ENCODE data around the gene TBC1D22A. TPM values are rescaled to one million over a fixed set of nuclear protein-coding genes. Genes with fewer than 3 reads are reported as not detected.

The TBC1D22A gene
- total RNA-seq, 6 experiments from 2014 or later = 20.4 to 24.1 (median 22.2) TPM

DNA sequence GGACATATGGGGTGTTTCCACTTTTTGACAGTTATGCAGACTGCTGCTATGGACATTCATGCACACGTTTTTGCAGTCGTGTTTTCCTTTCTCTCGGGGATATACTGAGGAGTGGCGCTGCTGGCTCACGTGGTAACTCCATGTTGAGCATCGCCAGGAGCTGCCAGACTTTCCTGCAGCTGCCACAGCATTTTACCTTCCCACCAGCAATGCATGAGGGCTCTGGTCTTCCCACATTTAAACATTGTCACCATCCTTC, 95.4 kb downstream of the TBC1D22A start:
- H3K4me3 Mint-ChIP-seq = no peak overlapping the region
- no peaks in the 10 kb centered on the region; the same call in 1 of the 2 replicates for H3K36me3 Mint-ChIP-seq (ENCODE audit: low read depth)
- no peak overlapping the region for H3K27ac Mint-ChIP-seq

DNA sequence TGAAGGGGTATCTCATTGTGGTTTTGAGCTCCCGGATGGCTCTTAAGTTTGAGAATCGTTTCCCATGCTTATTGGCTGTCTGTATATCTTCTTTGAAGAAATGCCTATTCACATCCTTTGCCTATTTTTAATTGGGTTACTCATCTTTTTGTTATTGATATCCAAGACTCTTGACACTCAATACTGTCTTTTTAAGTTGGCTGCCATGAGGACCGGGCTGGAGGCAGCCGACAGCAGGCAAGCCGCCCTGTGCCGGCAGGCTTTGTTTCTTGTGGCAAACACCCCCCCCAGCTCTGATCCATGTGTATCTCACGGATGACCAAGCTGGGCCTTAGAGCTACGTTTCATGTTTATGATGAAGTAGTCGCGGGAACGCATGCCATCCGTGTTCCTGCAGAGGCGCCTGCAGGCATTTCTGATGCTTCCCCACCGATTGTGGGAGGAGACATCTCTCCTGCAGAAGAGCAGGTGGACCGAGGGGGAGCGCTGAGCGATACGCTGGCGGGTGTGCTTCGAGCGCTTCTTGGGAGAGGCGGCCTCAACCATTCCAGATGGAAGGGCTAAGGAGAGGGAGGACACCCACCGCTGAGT, 95.8 kb downstream of the TBC1D22A start:
- peaks cover 9% of the 10 kb centered on the region; the same call in 1 of the 2 replicates for H3K4me1 Mint-ChIP-seq (ENCODE audit: low read depth)
- TF ChIP-seq, protein P1, sequence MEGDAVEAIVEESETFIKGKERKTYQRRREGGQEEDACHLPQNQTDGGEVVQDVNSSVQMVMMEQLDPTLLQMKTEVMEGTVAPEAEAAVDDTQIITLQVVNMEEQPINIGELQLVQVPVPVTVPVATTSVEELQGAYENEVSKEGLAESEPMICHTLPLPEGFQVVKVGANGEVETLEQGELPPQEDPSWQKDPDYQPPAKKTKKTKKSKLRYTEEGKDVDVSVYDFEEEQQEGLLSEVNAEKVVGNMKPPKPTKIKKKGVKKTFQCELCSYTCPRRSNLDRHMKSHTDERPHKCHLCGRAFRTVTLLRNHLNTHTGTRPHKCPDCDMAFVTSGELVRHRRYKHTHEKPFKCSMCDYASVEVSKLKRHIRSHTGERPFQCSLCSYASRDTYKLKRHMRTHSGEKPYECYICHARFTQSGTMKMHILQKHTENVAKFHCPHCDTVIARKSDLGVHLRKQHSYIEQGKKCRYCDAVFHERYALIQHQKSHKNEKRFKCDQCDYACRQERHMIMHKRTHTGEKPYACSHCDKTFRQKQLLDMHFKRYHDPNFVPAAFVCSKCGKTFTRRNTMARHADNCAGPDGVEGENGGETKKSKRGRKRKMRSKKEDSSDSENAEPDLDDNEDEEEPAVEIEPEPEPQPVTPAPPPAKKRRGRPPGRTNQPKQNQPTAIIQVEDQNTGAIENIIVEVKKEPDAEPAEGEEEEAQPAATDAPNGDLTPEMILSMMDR (IDR thresholded peaks at IDR 0.05) = no peak
- DNase-seq = no peak
- no peaks in the 10 kb centered on the region for H3K27me3 Mint-ChIP-seq (ENCODE audit: insufficient read depth)
- peaks cover 6% of the 10 kb centered on the region; the same call in 1 of the 2 replicates for H3K9me3 Mint-ChIP-seq
- H3K36me3 Mint-ChIP-seq (ENCODE audit: low read depth) = no peaks in the 10 kb centered on the region; the same call in 1 of the 2 replicates
- H3K4me3 Mint-ChIP-seq = no peak overlapping the region
- H3K27ac Mint-ChIP-seq = no peak overlapping the region

More for the DNA sequence above, 95.4 kb downstream of the TBC1D22A start:
- Mint-ChIP-seq H3K9me3 (peaks cover 6% of the 10 kb centered on the region; the same call in 1 of the 2 replicates), H3K27me3 (ENCODE audit: insufficient read depth) (no peaks in the 10 kb centered on the region), H3K4me1 (ENCODE audit: low read depth) (peaks cover 9% of the 10 kb centered on the region; the same call in 1 of the 2 replicates)
- DNase-seq = no peak
- TF ChIP-seq, protein P1 (IDR thresholded peaks at IDR 0.05) = no peak

- no peak overlapping the region for H3K27ac Mint-ChIP-seq
- no peak for DNase-seq
- H3K4me1 Mint-ChIP-seq (ENCODE audit: low read depth) = peaks cover 5% of the 10 kb centered on the region
- no peaks in the 10 kb centered on the region; the same call in 1 of the 2 replicates for H3K36me3 Mint-ChIP-seq (ENCODE audit: low read depth)
- H3K4me3 Mint-ChIP-seq = no peak overlapping the region
- H3K9me3 Mint-ChIP-seq = peaks cover 6% of the 10 kb centered on the region; the same call in 1 of the 2 replicates
- H3K27me3 Mint-ChIP-seq (ENCODE audit: insufficient read depth) = no peaks in the 10 kb centered on the region
- TF ChIP-seq, protein P1 (IDR thresholded peaks at IDR 0.05) = no peak
These were observed 98.1 kb downstream of the TBC1D22A start for GRCh38 chr22:46860562-46860961.

- H3K36me3 Mint-ChIP-seq (ENCODE audit: low read depth) = no peaks in the 10 kb centered on the region; the same call in 1 of the 2 replicates
- H3K27ac Mint-ChIP-seq = no peak overlapping the region
- peaks cover 6% of the 10 kb centered on the region; the same call in 1 of the 2 replicates for H3K9me3 Mint-ChIP-seq
- H3K4me3 Mint-ChIP-seq = no peak overlapping the region
- no peaks in the 10 kb centered on the region for H3K27me3 Mint-ChIP-seq (ENCODE audit: insufficient read depth)
- peaks cover 17% of the 10 kb centered on the region for H3K4me1 Mint-ChIP-seq (ENCODE audit: low read depth)
- no peak for DNase-seq
- TF ChIP-seq, protein P1 (IDR thresholded peaks at IDR 0.05) = no peak
These were observed 99.3 kb downstream of the TBC1D22A start for GRCh38 chr22:46861468-46862367.

- H3K36me3 Mint-ChIP-seq (ENCODE audit: low read depth) = peaks cover 7% of the 10 kb centered on the region
- peaks cover 26% of the 10 kb centered on the region for H3K4me1 Mint-ChIP-seq (ENCODE audit: low read depth)
- no peaks in the 10 kb centered on the region for H3K27me3 Mint-ChIP-seq (ENCODE audit: insufficient read depth)
- no peak for DNase-seq
- H3K4me3 Mint-ChIP-seq = no peak overlapping the region
- TF ChIP-seq, protein P1 (IDR thresholded peaks at IDR 0.05) = no peak
- H3K27ac Mint-ChIP-seq = no peak overlapping the region
- peaks cover 6% of the 10 kb centered on the region; the same call in 1 of the 2 replicates for H3K9me3 Mint-ChIP-seq
These were observed 100.2 kb downstream of the TBC1D22A start for GRCh38 chr22:46862418-46863324.

Data from HFFc6 (cell line).